A673 (cell line): Measurements from ENCODE around the gene PEX14.

Source experiments
- EZH2 ChIP-seq: fragments of 200-600 bp; sonication (generic); IDR thresholded peaks from 2 replicates; pipeline ENCODE4 v1.6.1; 2017; ENCODE audit warnings: borderline replicate concordance, low read depth, mild to moderate bottlenecking, mixed read lengths, antibody characterized with exemption, low read length; ENCODE audit not compliant: poor library complexity, severe bottlenecking
- TF ChIP-seq, protein P1 (sequence below): fragments of 300-800, 200-600 bp; sonication (generic); conservative IDR thresholded peaks from 2 replicates; pipeline ENCODE4 v1.5.1; 2017; ENCODE audit warnings: low read depth, mild to moderate bottlenecking, antibody characterized with exemption, low read length, moderate library complexity, mixed read lengths

DNA sequence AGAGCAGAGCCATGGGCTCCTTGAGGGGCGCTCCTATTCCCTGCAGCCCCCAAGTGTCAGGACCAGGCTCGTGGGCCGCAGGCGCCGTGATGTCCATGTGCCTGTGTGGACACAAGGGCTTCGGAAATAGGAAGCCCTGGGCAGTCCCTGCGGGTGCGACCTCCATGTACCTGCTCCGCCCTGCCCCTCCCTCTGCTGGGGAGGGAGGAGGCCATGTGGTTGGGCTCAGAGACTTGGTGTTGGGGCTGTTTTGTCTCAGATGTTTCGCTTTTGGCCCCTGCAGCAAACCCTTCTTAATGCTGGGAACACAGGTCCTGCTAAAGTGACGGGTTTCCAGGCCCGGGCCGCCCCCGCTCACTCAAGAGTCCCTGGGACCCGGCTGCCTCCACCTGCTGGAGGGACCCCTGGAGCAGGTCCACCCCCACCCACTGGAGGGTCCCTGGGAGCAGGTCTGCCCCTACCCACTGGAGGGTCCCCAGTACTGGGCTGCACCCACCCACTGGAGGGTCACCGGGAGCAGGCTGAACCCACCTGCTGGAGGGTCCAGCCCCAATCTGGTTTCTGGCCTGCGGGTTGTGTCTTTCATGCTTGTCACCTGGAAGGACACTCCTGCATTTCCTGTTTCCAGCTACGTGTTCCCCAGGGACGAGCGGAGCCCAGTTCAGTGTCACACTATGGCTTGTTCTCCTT, 156.5 kb downstream of the PEX14 start:
- TF ChIP-seq, protein P1, sequence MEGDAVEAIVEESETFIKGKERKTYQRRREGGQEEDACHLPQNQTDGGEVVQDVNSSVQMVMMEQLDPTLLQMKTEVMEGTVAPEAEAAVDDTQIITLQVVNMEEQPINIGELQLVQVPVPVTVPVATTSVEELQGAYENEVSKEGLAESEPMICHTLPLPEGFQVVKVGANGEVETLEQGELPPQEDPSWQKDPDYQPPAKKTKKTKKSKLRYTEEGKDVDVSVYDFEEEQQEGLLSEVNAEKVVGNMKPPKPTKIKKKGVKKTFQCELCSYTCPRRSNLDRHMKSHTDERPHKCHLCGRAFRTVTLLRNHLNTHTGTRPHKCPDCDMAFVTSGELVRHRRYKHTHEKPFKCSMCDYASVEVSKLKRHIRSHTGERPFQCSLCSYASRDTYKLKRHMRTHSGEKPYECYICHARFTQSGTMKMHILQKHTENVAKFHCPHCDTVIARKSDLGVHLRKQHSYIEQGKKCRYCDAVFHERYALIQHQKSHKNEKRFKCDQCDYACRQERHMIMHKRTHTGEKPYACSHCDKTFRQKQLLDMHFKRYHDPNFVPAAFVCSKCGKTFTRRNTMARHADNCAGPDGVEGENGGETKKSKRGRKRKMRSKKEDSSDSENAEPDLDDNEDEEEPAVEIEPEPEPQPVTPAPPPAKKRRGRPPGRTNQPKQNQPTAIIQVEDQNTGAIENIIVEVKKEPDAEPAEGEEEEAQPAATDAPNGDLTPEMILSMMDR: no peak
- no peak for TF ChIP-seq EZH2
